ENCODE data around the gene RAD9A. TPM values are rescaled to one million over a fixed set of nuclear protein-coding genes. Genes with fewer than 3 reads are reported as not detected.

RAD9A gene
- total and polyA plus RNA-seq, 3 experiments from 2014 or later, result 9.4 to 38.8 (median 36.8) TPM

GRCh38 chr11:67376873-67377808, 14.6 kb upstream of the RAD9A start:
- H3K27me3 Mint-ChIP-seq, result peaks cover 0 to 2% of the 10 kb centered on the region in 2 donors
- POLR2A ChIA-PET, result interaction anchor here (0.6 to 4.3 kb wide), 6 partner anchors 13 to 76 kb away, joined by 3 to 51 read pairs (median 5); partner anchors contain the start of gene POLD4
- peaks cover 0 to 2% (median 0%) of the 10 kb centered on the region in 5 donors for H3K9me3 Mint-ChIP-seq
- H3K27me3 ChIP-seq (ENCODE audit: insufficient read depth, low read length, poor library complexity, severe bottlenecking), result peaks cover 3% of the 10 kb centered on the region
- H3K36me3 Mint-ChIP-seq, result peaks cover 0 to 2% (median 0%) of the 10 kb centered on the region in 3 donors
- DNase-seq, result no peak
- peak overlapping the region in 1 of 7 donors; percentile 56 for H3K4me3 Mint-ChIP-seq
- no peak overlapping the region for H3K4me3 ChIP-seq (ENCODE audit: low read length)
- peak overlapping the region in 7 of 8 donors; percentile 29 to 86 (median 70) for H3K27ac Mint-ChIP-seq
- no peaks in the 10 kb centered on the region for H3K36me3 ChIP-seq (ENCODE audit: insufficient read depth, low read length)
- CTCF ChIA-PET, result interaction anchor here (0.8 to 25.1 kb wide), 7 partner anchors 7 to 115 kb away, joined by 3 to 860 read pairs (median 4); partner anchors contain the start of gene POLD4
- peaks cover 20% of the 10 kb centered on the region for H3K4me1 ChIP-seq (ENCODE audit: insufficient read depth, low read length)
- no peaks in the 10 kb centered on the region for H3K9me3 ChIP-seq (ENCODE audit: low read length)
- no peak overlapping the region for H3K27ac ChIP-seq (ENCODE audit: low read depth, low read length)
- H3K4me1 Mint-ChIP-seq, result peaks cover 16 to 49% (median 19%) of the 10 kb centered on the region in 3 donors

GRCh38 chr11:67378544-67378943, 13.2 kb upstream of the RAD9A start:
- peaks cover 28% of the 10 kb centered on the region for H3K4me1 ChIP-seq (ENCODE audit: insufficient read depth, low read length)
- Mint-ChIP-seq H3K27ac (peak overlapping the region in 1 of 8 donors; percentile 48), H3K4me3 (no peak overlapping the region), H3K27me3 (peaks cover 0 to 2% of the 10 kb centered on the region in 2 donors), H3K9me3 (peaks cover 0 to under 1% (median 0%) of the 10 kb centered on the region in 5 donors), H3K4me1 (peaks cover 21 to 52% (median 23%) of the 10 kb centered on the region in 3 donors), H3K36me3 (peaks cover 0 to under 1% (median 0%) of the 10 kb centered on the region in 3 donors)
- no peaks in the 10 kb centered on the region for H3K9me3 ChIP-seq (ENCODE audit: low read length)
- peaks cover 3% of the 10 kb centered on the region for H3K27me3 ChIP-seq (ENCODE audit: insufficient read depth, low read length, poor library complexity, severe bottlenecking)
- no peak overlapping the region for H3K27ac ChIP-seq (ENCODE audit: low read depth, low read length)
- no peaks in the 10 kb centered on the region for H3K36me3 ChIP-seq (ENCODE audit: insufficient read depth, low read length)
- CTCF ChIA-PET, result interaction anchor here (1.3 to 25.1 kb wide), 2 partner anchors 8 to 20 kb away, joined by 4 to 860 read pairs; partner anchors contain the start of gene POLD4
- no peak for DNase-seq
- POLR2A ChIA-PET, result interaction anchor here (0.7 to 4.3 kb wide), 2 partner anchors 26 to 90 kb away, joined by 4 to 46 read pairs; partner anchors contain the start of gene POLD4
- no peak overlapping the region for H3K4me3 ChIP-seq (ENCODE audit: low read length)

DNA sequence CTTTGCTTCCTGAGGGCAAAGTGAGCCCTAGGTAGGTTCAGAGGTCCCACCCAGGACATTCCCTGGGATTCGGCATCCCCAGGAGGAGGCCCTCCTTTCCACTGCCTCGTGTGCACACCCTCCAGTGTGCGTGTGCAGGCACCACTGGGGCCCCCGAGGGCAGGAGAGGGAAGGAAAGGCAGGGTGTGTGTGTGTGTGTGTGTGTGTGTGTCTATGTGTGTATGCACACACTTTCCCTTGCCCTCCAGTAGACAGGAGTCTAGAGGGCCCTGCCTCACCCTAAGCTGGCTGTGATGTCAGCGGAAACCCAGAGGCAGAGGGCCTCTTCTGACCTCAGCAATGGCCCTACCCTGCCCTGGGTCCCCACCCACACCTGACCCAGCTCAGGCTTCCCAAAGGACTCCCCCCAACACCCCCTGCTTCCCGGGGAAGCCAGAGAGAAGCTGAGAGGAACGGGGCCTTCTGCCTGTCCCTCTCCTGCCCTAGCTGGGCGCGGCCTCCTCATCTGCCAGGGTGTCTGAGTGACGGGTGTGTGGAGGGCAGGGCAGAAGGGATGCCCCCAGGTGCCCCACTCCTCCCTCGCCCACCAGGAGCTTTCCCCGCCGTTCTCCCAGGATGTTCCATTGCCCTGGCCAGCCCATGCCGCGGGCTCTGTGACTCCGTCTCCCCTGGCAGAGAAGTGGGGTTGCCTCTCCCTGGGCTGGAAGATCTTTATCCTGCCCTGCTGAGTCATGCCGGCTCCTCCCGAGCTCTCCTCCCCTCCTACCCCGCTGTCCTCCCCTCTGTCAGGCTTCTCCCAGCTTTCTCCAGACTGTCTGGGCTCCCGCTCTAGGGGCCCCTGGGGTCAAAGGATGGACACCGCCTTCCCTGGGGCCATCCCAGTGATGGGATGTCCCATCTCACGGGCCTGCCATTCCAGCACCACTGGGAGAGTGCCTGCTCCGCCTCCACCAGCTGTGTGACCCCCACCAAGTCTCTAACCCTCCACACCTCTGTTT, 12.4 kb upstream of the RAD9A start:
- CTCF ChIA-PET, result interaction anchor here (1.0 to 25.1 kb wide), 5 partner anchors 7 to 117 kb away, joined by 3 to 860 read pairs (median 15); partner anchors contain the start of genes CLCF1, POLD4 and RAD9A
- POLR2A ChIA-PET, result interaction anchor here (4.3 kb wide), 1 partner anchor 27 kb away, joined by 46 read pairs; the partner anchor contains the start of gene POLD4
- peaks cover 16 to 45% (median 18%) of the 10 kb centered on the region in 3 donors for H3K4me1 Mint-ChIP-seq
- H3K36me3 Mint-ChIP-seq, result no peaks in the 10 kb centered on the region
- no peak overlapping the region for H3K27ac ChIP-seq (ENCODE audit: low read depth, low read length)
- H3K4me3 ChIP-seq (ENCODE audit: low read length), result no peak overlapping the region
- peaks cover 0 to 1% of the 10 kb centered on the region in 2 donors for H3K27me3 Mint-ChIP-seq
- peak overlapping the region in 1 of 8 donors; percentile 41 for H3K27ac Mint-ChIP-seq
- H3K27me3 ChIP-seq (ENCODE audit: insufficient read depth, low read length, poor library complexity, severe bottlenecking), result peaks cover 3% of the 10 kb centered on the region
- H3K4me1 ChIP-seq (ENCODE audit: insufficient read depth, low read length), result peaks cover 20% of the 10 kb centered on the region
- H3K36me3 ChIP-seq (ENCODE audit: insufficient read depth, low read length), result no peaks in the 10 kb centered on the region
- no peaks in the 10 kb centered on the region for H3K9me3 Mint-ChIP-seq
- H3K9me3 ChIP-seq (ENCODE audit: low read length), result no peaks in the 10 kb centered on the region
- H3K4me3 Mint-ChIP-seq, result no peak overlapping the region
- DNase-seq, result no peak

GRCh38 chr11:67381244-67381972, 10.4 kb upstream of the RAD9A start:
- H3K4me1 Mint-ChIP-seq, result peaks cover 5 to 24% (median 11%) of the 10 kb centered on the region in 3 donors
- Histone ChIP-seq H3K36me3 (ENCODE audit: insufficient read depth, low read length) (no peaks in the 10 kb centered on the region), H3K27ac (ENCODE audit: low read depth, low read length) (no peak overlapping the region), H3K27me3 (ENCODE audit: insufficient read depth, low read length, poor library complexity, severe bottlenecking) (peaks cover 5% of the 10 kb centered on the region), H3K4me1 (ENCODE audit: insufficient read depth, low read length) (peaks cover 8% of the 10 kb centered on the region), H3K9me3 (ENCODE audit: low read length) (no peaks in the 10 kb centered on the region), H3K4me3 (ENCODE audit: low read length) (no peak overlapping the region)
- peaks cover 0 to 3% of the 10 kb centered on the region in 2 donors for H3K27me3 Mint-ChIP-seq
- H3K9me3 Mint-ChIP-seq, result no peaks in the 10 kb centered on the region
- no peak overlapping the region for H3K4me3 Mint-ChIP-seq
- H3K27ac Mint-ChIP-seq, result peak overlapping the region in 6 of 8 donors; percentile 44 to 87 (median 64)
- no peaks in the 10 kb centered on the region for H3K36me3 Mint-ChIP-seq
- POLR2A ChIA-PET, result interaction anchor here (0.6 to 4.3 kb wide), 6 partner anchors 10 to 62 kb away, joined by 3 to 46 read pairs (median 4); partner anchors contain the start of gene POLD4
- no peak for DNase-seq
- CTCF ChIA-PET, result interaction anchor here (0.9 to 25.1 kb wide), 19 partner anchors 9 to 128 kb away, joined by 3 to 860 read pairs (median 9); partner anchors contain the start of genes CLCF1, POLD4, PPP1CA and RAD9A

GRCh38 chr11:67382276-67383136, 9.3 kb upstream of the RAD9A start:
- Histone ChIP-seq H3K9me3 (ENCODE audit: low read length) (no peaks in the 10 kb centered on the region), H3K4me1 (ENCODE audit: insufficient read depth, low read length) (peaks cover 8% of the 10 kb centered on the region), H3K4me3 (ENCODE audit: low read length) (no peak overlapping the region), H3K27ac (ENCODE audit: low read depth, low read length) (no peak overlapping the region), H3K27me3 (ENCODE audit: insufficient read depth, low read length, poor library complexity, severe bottlenecking) (peaks cover 5% of the 10 kb centered on the region), H3K36me3 (ENCODE audit: insufficient read depth, low read length) (no peaks in the 10 kb centered on the region)
- ChIA-PET CTCF (interaction anchor here (0.6 to 25.1 kb wide), 27 partner anchors 9 to 197 kb away, joined by 3 to 860 read pairs (median 6); partner anchors contain the start of genes CLCF1, POLD4, PPP1CA and RAD9A), POLR2A (interaction anchor here (0.5 to 4.3 kb wide), 8 partner anchors 9 to 116 kb away, joined by 3 to 46 read pairs (median 4); partner anchors contain the start of genes CLCF1, POLD4 and RAD9A)
- no peaks in the 10 kb centered on the region for H3K9me3 Mint-ChIP-seq
- H3K4me3 Mint-ChIP-seq, result no peak overlapping the region
- H3K36me3 Mint-ChIP-seq, result no peaks in the 10 kb centered on the region
- DNase-seq, result peak; percentile 76 to 88 (median 77)
- peaks cover 5 to 16% (median 11%) of the 10 kb centered on the region in 3 donors for H3K4me1 Mint-ChIP-seq
- H3K27me3 Mint-ChIP-seq, result peaks cover 0 to 3% of the 10 kb centered on the region in 2 donors
- H3K27ac Mint-ChIP-seq, result peak overlapping the region in 6 of 8 donors; percentile 2 to 80 (median 72)

GRCh38 chr11:67384851-67385366, 6.9 kb upstream of the RAD9A start:
- ChIA-PET CTCF (interaction anchor here (1.2 to 25.1 kb wide), 7 partner anchors 12 to 229 kb away, joined by 3 to 860 read pairs (median 4); partner anchors contain the start of genes CLCF1, POLD4 and PPP1CA), POLR2A (interaction anchor here (1.2 kb wide), 1 partner anchor 20 kb away, joined by 3 read pairs; no protein-coding TSS in a partner anchor)
- Histone ChIP-seq H3K4me1 (ENCODE audit: insufficient read depth, low read length) (peaks cover 13% of the 10 kb centered on the region), H3K9me3 (ENCODE audit: low read length) (no peaks in the 10 kb centered on the region), H3K27me3 (ENCODE audit: insufficient read depth, low read length, poor library complexity, severe bottlenecking) (peaks cover 5% of the 10 kb centered on the region), H3K4me3 (ENCODE audit: low read length) (no peak overlapping the region), H3K36me3 (ENCODE audit: insufficient read depth, low read length) (no peaks in the 10 kb centered on the region), H3K27ac (ENCODE audit: low read depth, low read length) (no peak overlapping the region)
- H3K36me3 Mint-ChIP-seq, result no peaks in the 10 kb centered on the region
- H3K27me3 Mint-ChIP-seq, result peaks cover 0 to 3% of the 10 kb centered on the region in 2 donors
- no peak overlapping the region for H3K4me3 Mint-ChIP-seq
- no peaks in the 10 kb centered on the region for H3K9me3 Mint-ChIP-seq
- peaks cover 15 to 27% (median 22%) of the 10 kb centered on the region in 3 donors for H3K4me1 Mint-ChIP-seq
- DNase-seq, result no peak
- peak overlapping the region in 1 of 8 donors; percentile 33 for H3K27ac Mint-ChIP-seq

All from CD8-positive, alpha-beta memory T cell (primary cell).